ENCODE data around the gene LRMDA. TPM values are rescaled to one million over a fixed set of nuclear protein-coding genes. Genes with fewer than 3 reads are reported as not detected.

LRMDA gene
- total RNA-seq, 4 donors from 2014 or later, result 0.76 to 6.4 (median 1.3) TPM

DNA sequence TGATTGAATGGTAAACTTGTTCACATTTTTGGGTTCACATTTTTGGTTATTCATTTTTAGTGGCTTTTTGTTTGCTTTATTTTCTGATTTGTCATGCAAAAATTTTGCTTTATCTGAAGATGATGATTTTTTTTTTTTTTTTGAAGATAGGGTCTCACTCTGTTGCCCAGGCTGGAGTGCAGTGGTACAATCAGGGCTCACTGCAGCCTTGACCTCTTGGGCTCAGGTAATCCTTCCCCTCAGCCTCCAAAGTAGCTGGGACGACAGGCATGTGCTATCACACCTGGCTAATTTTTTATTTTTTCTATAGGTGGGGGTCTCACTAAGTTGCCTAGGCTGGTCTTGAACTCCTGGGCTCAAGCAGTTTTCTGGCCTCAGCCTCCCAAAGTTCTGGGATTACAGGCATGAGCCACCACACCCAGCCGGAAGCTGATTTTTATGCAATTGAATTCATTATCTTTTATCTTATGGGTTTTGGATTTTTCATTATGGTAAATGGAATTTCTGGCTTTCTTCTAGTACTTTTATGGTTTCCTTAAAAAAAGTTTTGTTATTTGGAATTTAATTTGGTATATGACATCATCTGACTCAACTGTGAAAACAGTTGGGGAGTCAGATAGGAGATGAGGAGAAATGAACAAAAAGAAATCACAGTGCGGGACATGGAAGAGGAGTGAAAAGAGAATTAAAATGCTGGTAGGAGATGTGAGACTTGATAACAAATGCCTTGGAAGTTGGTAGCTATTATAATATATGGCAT lies 158.7 kb downstream of the LRMDA start:
- DNase-seq (ENCODE audit: low spot score in 2 of 2), result no peak
- TF ChIP-seq POLR2A (IDR thresholded peaks at IDR 0.05), result no peak
- TF ChIP-seq, protein P1, sequence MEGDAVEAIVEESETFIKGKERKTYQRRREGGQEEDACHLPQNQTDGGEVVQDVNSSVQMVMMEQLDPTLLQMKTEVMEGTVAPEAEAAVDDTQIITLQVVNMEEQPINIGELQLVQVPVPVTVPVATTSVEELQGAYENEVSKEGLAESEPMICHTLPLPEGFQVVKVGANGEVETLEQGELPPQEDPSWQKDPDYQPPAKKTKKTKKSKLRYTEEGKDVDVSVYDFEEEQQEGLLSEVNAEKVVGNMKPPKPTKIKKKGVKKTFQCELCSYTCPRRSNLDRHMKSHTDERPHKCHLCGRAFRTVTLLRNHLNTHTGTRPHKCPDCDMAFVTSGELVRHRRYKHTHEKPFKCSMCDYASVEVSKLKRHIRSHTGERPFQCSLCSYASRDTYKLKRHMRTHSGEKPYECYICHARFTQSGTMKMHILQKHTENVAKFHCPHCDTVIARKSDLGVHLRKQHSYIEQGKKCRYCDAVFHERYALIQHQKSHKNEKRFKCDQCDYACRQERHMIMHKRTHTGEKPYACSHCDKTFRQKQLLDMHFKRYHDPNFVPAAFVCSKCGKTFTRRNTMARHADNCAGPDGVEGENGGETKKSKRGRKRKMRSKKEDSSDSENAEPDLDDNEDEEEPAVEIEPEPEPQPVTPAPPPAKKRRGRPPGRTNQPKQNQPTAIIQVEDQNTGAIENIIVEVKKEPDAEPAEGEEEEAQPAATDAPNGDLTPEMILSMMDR (IDR thresholded peaks at IDR 0.05), result no peak
- WGBS, 2 donors, result 90 to 98% methylated on average over 3 of the region's 3 CpGs
- intact Hi-C loops (cut with DNase I; ENCODE audit: low total_unique reads), result no loop called here
- H3K4me3 ChIP-seq (ENCODE audit: low read depth, poor library complexity, severe bottlenecking), result no peak overlapping the region

DNA sequence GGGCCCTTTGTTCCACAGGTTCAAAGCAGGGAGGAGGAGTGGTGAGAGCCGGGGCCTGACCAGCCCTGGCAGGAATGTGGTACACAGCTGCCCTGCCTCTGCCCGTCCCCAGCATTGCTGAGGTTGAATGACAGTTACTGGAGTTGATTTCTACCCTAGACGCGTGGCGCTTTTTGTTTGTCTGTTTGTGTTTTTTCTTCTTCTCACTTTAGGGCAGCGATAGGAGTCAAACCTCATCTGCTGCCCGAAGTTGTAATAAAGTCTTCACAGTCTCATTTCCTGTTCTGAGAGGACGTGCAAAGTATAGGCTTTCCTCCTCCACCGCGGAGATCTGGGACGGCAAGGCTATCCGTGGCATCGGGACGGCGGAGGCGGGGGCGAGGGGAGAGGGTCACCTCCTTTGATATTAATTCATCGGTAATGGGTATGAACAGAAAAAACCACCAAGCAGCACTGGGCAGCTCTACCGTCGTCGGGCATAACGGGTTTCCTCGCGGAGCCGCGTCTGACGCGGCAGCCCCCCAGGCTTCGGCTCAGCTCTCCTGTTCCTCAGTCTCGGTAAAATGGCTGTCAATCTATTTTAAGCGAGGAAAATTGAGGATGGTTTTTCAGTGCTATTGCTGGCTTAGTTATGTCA lies 160.8 kb downstream of the LRMDA start:
- H3K4me3 ChIP-seq (ENCODE audit: low read depth, poor library complexity, severe bottlenecking), result no peak overlapping the region
- TF ChIP-seq POLR2A (IDR thresholded peaks at IDR 0.05), result no peak
- TF ChIP-seq, protein P1 (IDR thresholded peaks at IDR 0.05), result no peak
- DNase-seq (ENCODE audit: low spot score in 2 of 2), result no peak
- intact Hi-C loops (cut with DNase I; ENCODE audit: low total_unique reads), result no loop called here
- 68 to 90% methylated on average over 31 of the region's 31 CpGs for WGBS, 2 donors

GRCh38 chr10:75592791-75593643 lies 161.6 kb downstream of the LRMDA start:
- TF ChIP-seq, protein P1 (IDR thresholded peaks at IDR 0.05), result no peak
- no peak for TF ChIP-seq POLR2A (IDR thresholded peaks at IDR 0.05)
- WGBS, 2 donors, result 46 to 57% methylated on average over 8 of the region's 8 CpGs
- H3K4me3 ChIP-seq (ENCODE audit: low read depth, poor library complexity, severe bottlenecking), result no peak overlapping the region
- intact Hi-C loops (cut with DNase I; ENCODE audit: low total_unique reads), result no loop called here
- DNase-seq (ENCODE audit: low spot score in 2 of 2), result no peak

DNA sequence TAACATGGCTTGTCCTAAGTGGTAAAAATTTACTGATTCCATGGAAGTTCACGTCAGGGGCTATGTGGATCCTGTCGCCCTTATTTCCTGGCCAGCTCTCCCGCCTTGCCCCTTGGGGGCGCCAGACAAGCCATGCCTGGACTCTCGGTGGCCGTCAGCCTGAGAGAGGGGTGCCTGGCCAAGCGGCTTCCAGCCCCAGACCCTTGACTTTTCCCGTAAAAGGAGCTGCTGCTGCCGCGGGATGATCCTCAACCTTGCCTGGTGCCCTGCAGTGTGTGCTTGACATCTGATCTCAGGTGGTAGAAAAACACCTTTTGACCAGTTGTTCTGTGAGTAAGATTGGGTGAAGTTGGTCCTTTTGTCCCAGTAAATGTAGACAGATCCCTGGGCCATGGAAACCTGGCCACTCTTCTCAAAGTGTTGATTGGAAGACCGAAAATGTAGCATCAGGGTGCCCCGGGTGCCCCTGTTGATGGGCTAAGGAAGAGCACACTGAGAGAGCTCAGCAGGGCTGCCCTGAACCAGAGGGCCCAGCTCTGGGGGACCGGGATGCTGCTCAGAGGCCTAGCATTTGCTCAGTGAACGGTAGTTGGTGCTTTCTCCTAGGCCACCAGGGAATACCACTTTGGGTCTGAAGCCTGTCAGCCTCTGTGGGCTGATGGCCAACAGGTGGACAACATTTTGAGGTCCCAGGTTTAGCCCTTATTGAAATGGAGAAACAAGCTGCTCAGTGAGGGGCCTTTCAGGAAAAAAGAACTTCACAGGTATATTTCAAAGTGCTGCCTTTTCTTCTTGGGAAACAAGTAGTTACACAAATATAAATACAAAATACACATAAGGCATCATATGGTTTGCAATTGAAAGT lies 162.5 kb downstream of the LRMDA start:
- no peak overlapping the region for H3K4me3 ChIP-seq (ENCODE audit: low read depth, poor library complexity, severe bottlenecking)
- no peak for DNase-seq (ENCODE audit: low spot score in 2 of 2)
- TF ChIP-seq, protein P1 (IDR thresholded peaks at IDR 0.05), result no peak
- TF ChIP-seq POLR2A (IDR thresholded peaks at IDR 0.05), result no peak
- WGBS, 2 donors, result 89 to 92% methylated on average over 14 of the region's 14 CpGs
- intact Hi-C loops (cut with DNase I; ENCODE audit: low total_unique reads), result no loop called here

DNA sequence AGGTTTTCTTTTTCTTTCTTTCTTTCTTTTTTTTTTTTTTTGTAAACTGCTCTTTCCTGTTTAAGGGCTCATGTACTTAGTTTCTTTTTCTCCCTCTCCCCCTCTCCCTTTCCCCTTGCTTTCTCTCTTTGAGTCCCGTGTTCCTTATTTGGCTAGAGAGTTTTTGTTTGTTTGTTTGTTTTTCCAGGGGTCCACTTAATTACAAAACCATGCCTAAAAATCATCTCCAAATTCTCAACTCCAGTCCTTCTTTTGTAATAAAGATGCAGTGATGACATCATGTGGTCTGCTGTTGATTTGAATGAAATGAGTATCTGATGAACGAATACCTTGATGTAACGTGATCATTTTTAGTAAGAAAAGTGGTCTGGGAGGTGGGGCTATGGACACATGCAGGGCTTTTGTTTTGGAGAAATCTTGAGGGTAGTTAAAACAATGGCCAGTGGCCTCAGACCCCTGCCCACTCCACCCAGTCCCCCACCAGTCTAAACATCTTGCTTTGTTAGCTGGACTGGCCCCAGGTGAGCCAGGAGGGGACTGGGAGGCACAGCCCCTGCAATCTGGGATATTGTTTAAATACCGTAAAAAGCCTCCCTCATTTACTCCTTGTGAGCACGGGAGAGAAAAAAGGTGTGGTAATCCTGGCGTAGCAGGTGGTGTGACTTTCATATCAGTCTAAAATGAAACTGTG lies 165.7 kb downstream of the LRMDA start:
- 70% methylated on average over 6 of the region's 6 CpGs for WGBS, 2 donors
- H3K4me3 ChIP-seq (ENCODE audit: low read depth, poor library complexity, severe bottlenecking), result no peak overlapping the region
- TF ChIP-seq, protein P1 (IDR thresholded peaks at IDR 0.05), result no peak
- TF ChIP-seq POLR2A (IDR thresholded peaks at IDR 0.05), result no peak
- DNase-seq (ENCODE audit: low spot score in 2 of 2), result no peak
- intact Hi-C loops (cut with DNase I; ENCODE audit: low total_unique reads), result no loop called here
